ENCODE data around the gene RASGEF1C.
"Not testable (repeated sequence)": the region's sequence is repeated elsewhere in the genome, so short reads cannot be mapped to it uniquely, and the experiment has no call there.

RASGEF1C gene

GRCh38 chr5:180135967-180136629 lies 72.9 kb downstream of the RASGEF1C start:
- DNase-seq (ENCODE audit: low read depth): no peak

GRCh38 chr5:180135128-180135955 lies 73.7 kb downstream of the RASGEF1C start:
- no peak for DNase-seq (ENCODE audit: low read depth)

DNA sequence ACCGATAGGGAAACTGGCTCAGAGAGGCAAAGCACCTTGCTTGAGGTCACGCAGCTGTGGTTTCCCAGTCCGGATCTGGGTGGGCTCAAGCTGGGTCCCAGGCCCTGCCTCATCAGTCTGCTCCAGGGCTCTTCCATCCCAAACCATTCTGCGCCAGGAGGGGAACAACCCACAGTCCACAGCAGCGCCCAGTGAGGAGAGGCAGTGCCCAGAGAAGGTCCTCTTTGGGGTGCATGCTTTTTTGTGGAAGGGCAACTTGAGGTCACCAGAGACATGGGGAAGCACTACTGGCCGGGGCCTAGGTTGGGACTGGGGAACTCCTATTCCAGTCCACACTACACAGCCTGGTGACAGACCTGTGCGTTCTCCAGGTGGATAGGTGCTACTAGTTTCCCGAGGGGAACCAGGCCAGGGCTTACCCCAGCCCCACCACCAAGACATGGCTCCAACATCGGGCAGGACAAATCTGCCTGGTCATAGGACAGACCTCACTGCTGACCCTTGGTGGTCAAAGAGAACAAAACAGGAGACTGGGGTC lies 75.0 kb downstream of the RASGEF1C start:
- no peak for DNase-seq (ENCODE audit: low read depth)

- no peak for DNase-seq (ENCODE audit: low read depth)
Observed at GRCh38 chr5:180133551-180133950, 75.5 kb downstream of the RASGEF1C start.

DNA sequence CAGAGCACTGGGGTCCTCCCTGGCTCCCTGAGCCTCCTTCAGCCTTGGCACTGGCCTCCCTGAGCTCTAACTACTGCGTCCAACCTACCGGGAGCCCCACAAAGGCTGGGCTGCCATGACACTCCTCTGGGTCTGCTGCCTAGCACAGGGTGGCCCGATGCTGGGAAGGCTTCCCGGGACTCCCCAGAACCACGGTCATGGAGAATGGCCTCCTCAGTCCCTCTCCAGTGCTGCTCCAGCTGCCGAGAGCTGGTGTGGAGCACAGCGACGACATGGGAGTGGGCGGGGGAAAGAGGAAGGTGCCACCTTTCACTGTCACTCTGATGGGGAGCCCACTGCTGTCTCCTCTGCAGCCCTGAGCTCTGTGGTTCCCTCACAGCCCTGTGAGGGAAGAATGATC lies 76.0 kb downstream of the RASGEF1C start:
- no peak for DNase-seq (ENCODE audit: low read depth)

- no peak for DNase-seq (ENCODE audit: low read depth)
Observed at GRCh38 chr5:180130876-180131740, 77.9 kb downstream of the RASGEF1C start.

DNA sequence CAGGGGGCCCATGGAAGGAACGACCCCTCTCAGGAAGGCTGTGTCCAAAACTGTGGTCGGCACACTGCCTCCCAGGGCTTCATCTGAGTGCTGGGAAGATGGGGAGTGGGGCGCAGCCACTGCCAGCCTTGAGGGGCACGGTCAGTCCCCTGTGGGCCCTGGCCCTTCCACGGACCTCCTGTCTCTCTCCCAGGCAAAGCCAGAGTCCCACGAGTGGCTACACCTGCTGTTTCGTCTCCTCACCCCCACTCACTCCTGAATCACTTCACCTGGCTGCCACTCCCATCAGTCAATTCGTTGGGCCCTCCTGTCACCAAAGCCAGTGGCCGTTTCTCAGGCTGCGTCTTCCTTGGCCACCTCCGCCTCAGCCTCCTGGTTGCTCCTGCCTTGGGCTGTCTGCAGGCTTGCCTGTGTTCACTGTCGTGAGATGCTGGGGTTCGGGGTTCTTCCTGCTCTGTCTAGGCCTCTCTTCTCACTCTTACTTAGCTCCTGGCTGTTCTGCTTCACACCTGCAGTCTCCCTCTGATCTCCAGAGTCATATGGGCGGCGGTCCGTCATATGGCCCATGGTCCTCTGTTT lies 78.6 kb downstream of the RASGEF1C start:
- DNase-seq (ENCODE audit: low read depth): no peak

DNA sequence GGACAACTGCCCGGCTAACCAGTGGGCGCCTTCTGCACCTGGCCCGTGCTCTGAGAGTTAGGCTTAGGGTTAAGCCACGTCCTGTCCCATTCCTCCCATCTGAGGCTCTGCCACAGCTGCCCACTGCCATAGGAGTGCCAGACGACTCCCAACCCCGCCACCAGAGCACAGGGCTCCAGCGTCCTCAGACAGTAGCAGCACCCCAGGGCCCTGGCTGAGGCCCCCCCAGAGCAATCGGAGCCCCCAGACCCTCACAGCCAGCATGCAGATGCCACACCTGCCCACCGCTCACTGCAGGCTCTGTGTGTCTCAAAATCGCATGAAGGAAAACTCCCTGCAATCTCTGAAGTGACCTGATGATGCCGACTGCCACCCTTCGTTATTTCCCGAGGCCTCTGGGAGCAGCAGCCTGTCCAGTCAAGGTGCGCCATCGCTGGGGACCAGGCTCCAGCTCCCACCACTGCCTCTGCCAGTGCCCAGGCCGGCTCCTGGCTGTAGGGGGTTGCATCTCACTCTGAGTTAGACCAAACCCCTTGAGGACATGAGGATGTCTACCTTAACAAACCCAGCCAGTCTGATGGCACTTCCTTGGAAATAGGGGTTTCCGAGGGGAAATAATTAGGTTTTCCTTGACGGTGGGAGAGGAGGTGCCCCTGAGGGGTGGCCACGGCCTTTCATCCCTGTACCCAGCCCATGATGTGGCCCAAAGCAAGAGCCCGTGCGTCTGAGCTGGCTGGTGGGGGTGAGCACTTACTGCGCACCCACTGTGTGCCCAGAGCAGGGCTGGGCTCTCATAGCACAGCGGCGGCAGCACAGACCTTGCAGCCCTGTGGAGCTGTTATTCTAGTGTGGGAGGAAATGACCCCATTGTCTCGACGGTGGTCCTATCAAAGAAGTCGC lies 79.5 kb downstream of the RASGEF1C start:
- DNase-seq (ENCODE audit: low read depth): no peak

- no peak for DNase-seq (ENCODE audit: low read depth)
Observed at GRCh38 chr5:180128671-180129261, 80.2 kb downstream of the RASGEF1C start.

GRCh38 chr5:180127682-180128670 lies 81.0 kb downstream of the RASGEF1C start:
- no peak for DNase-seq (ENCODE audit: low read depth)

DNA sequence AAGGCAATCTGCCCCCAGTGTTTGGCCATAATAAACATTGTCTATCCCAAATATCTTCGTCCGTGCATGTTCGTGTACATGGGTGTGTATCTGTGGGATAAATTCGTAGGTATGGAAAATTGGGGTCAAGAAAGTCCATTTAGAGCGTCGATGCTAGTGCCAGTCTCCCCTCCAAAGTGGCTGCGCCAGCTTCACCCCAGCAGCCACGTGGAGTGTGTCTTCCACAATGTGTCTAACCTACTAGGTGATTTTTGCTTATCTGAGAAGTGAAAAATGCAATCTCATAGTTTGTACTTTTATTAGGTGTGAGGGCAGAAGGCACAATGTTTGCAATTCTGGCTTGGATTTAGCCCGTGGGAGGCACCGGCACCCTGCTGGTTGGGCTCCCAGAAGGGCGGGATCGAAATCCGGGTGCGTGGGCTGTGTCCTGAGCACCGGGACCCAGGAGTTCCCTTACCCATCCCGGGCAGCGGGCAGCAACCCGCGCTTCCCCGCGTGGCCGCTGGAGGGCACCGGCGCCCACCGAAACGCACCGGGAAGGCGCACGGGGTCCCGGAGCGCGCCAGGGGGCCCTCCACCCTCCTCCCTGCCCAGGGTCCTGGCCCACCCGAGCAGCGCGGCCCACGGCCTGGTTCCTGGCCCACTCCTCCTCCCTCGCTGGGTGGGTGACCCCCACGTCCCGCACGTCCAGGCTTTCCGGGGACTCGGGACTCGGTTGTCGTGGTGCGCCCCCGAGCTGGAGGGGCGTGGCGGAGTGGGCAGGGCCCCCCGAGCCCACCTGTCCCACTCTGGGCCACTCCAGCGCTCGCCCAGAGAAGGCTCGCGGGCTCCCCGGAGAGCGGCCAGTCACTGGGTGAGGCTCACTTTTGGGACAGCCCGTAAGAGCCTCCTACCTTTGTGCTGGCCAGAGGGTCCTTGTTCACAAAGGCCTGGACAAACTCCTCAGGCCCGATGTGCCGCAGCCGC lies 82.0 kb downstream of the RASGEF1C start:
- no peak for DNase-seq (ENCODE audit: low read depth)

DNA sequence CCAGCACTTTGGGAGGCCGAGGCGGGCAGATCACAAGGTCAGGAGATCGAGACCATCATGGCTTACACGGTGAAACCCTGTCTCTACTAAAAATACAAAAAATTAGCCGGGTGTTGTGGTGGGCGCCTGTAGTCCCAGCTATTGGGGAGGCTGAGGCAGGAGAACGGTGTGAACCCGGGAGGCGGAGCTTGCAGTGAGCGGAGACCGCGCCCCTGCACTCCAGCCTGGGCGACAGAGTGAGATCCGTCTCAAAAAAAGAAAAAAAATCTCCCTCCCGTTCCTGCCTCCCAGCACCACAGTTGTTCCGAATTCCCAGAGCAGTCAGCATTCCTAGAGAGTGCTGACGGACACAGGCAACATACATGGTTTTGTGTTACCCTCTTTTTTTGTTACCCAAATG lies 82.9 kb downstream of the RASGEF1C start:
- DNase-seq (ENCODE audit: low read depth): not testable (repeated sequence)

GRCh38 chr5:180124662-180125061 lies 84.3 kb downstream of the RASGEF1C start:
- not testable (repeated sequence) for DNase-seq (ENCODE audit: low read depth)

- no peak for DNase-seq (ENCODE audit: low read depth)
Observed at GRCh38 chr5:180122875-180123274, 86.1 kb downstream of the RASGEF1C start.

DNA sequence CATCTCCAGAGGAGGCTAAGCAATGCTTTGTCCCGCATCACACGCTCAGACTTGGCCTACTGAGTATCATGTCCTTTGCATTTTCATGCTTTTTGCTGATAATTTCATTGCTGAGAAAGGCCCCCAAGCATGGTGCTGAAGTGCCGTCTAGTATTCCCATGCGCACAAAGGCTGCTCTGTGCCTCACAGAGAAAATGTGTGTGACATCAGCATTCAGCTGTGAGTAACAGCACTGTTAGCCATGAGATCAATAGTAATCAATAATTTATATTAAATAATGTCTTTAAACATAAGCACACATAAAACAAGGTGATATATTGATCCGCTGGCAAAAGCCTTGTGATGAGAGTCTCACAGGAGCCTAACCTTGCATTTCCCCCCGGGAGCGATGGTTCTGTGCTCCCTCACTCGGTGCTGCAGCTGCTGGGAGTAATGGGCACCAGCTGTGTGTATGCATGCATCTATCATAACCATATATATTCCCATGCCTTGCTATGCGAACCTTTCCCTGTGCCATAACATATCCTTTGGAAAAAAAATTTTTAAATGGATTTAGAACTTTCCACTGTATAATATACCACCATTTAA lies 87.1 kb downstream of the RASGEF1C start:
- no peak for DNase-seq (ENCODE audit: low read depth)

- no peak for DNase-seq (ENCODE audit: low read depth)
Observed at GRCh38 chr5:180120237-180121101, 88.5 kb downstream of the RASGEF1C start.

GRCh38 chr5:180119903-180120236 lies 89.1 kb downstream of the RASGEF1C start:
- DNase-seq (ENCODE audit: low read depth): no peak
